HuH-7.5 (cell line): ENCODE results near the gene ACSL6.

Experiments
- DNase-seq: peaks from one replicate; pipeline ENCODE4 v3.0.0; 2011; ENCODE audit warnings: low spot score

Gene ACSL6

GRCh38 chr5:132016721-132017250, 5.3 kb upstream of the ACSL6 start:
- no peak for DNase-seq

GRCh38 chr5:132013711-132014110, 2.3 kb upstream of the ACSL6 start:
- DNase-seq: no peak

GRCh38 chr5:132013006-132013689, 1.7 kb upstream of the ACSL6 start:
- no peak for DNase-seq

GRCh38 chr5:132012371-132013005, 1.0 kb upstream of the ACSL6 start:
- peak; percentile 48 for DNase-seq

GRCh38 chr5:132010989-132011621, 353 bp downstream of the ACSL6 start:
- DNase-seq: no peak

- DNase-seq: no peak
Observed at GRCh38 chr5:132010645-132010988, 841 bp downstream of the ACSL6 start.

- no peak for DNase-seq
Observed at GRCh38 chr5:132009706-132010405, 1.6 kb downstream of the ACSL6 start.

GRCh38 chr5:132008961-132009680, 2.3 kb downstream of the ACSL6 start:
- DNase-seq: no peak

GRCh38 chr5:132008163-132008473, 3.3 kb downstream of the ACSL6 start:
- DNase-seq: no peak

GRCh38 chr5:132007399-132008162, 3.9 kb downstream of the ACSL6 start:
- peak; percentile 73 for DNase-seq

GRCh38 chr5:132006331-132007120, 4.9 kb downstream of the ACSL6 start:
- DNase-seq: no peak

GRCh38 chr5:132005591-132005990, 5.9 kb downstream of the ACSL6 start:
- DNase-seq: no peak

GRCh38 chr5:132003982-132004381, 7.5 kb downstream of the ACSL6 start:
- no peak for DNase-seq

- no peak for DNase-seq
Observed at GRCh38 chr5:132003170-132003744, 8.2 kb downstream of the ACSL6 start.

GRCh38 chr5:132002757-132003156, 8.7 kb downstream of the ACSL6 start:
- DNase-seq: no peak

GRCh38 chr5:132001647-132002561, 9.6 kb downstream of the ACSL6 start:
- DNase-seq: peak; percentile 52

GRCh38 chr5:132000677-132001453, 10.6 kb downstream of the ACSL6 start:
- DNase-seq: no peak

GRCh38 chr5:132000241-132000490, 11.3 kb downstream of the ACSL6 start:
- DNase-seq: no peak
